Subcutaneous adipose tissue (tissue), 4 donors: ENCODE results near the gene ARFIP1. TPM values are rescaled to one million over a fixed set of nuclear protein-coding genes. Genes with fewer than 3 reads are reported as not detected.

Experiments
- CTCF ChIP-seq: fragments of 450-650 bp; IDR thresholded peaks from one replicate; pipeline ENCODE4 v1.5.1; 2016; ENCODE audit warnings: low read depth, mild to moderate bottlenecking, control low read depth, antibody characterized with exemption, moderate library complexity
- total RNA-seq, 4 donors: library from RNA; depleted of rRNA; stranded (reverse); fragments of >200 nt; gene quantifications; one replicate each; pipeline ENCODE4 v1.1.0, GENCODE V29; 2016

ARFIP1 gene
- total RNA-seq, 4 donors from 2014 or later, result 17.7 to 31.8 (median 27.3) TPM

GRCh38 chr4:152919826-152920225 is 140.1 kb downstream of the ARFIP1 start:
- TF ChIP-seq CTCF, result no peak

- TF ChIP-seq CTCF, result no peak
Measured at GRCh38 chr4:152920768-152921167, 141.0 kb downstream of the ARFIP1 start.

- no peak for TF ChIP-seq CTCF
Measured at GRCh38 chr4:152921284-152921683, 141.5 kb downstream of the ARFIP1 start.

GRCh38 chr4:152925851-152926250 is 146.1 kb downstream of the ARFIP1 start:
- TF ChIP-seq CTCF, result no peak

GRCh38 chr4:152926959-152927358 is 147.2 kb downstream of the ARFIP1 start:
- no peak for TF ChIP-seq CTCF

GRCh38 chr4:152927737-152928136 is 148.0 kb downstream of the ARFIP1 start:
- TF ChIP-seq CTCF, result no peak

- TF ChIP-seq CTCF, result no peak
Measured at GRCh38 chr4:152928286-152928685, 148.5 kb downstream of the ARFIP1 start.
